Upper lobe of right lung (tissue), 1 donor: Measurements from ENCODE around the gene TUBGCP3. TPM values are rescaled to one million over a fixed set of nuclear protein-coding genes. Genes with fewer than 3 reads are reported as not detected.

ENCODE experiments used
- ATAC-seq: fragments of 200-7000 bp; cut with Tn5 transposase; one replicate; pipeline ENCODE4 v1.9.1; 2020; ENCODE audit warnings: mild to moderate bottlenecking, moderate library complexity
- DNase-seq: peaks from one replicate; pipeline ENCODE4 v3.0.0-alpha.2; 2020
- H3K27ac ChIP-seq: fragments of 200-600 bp; one replicate; pipeline ENCODE4 v1.8.0; 2022
- H3K27me3 ChIP-seq: fragments of 200-600 bp; one replicate; pipeline ENCODE4 v1.8.0; 2022; ENCODE audit warnings: mild to moderate bottlenecking
- H3K36me3 ChIP-seq: fragments of 200-600 bp; one replicate; pipeline ENCODE4 v1.8.0; 2022
- H3K4me1 ChIP-seq: fragments of 200-600 bp; one replicate; pipeline ENCODE4 v1.8.0; 2022
- H3K4me3 ChIP-seq: fragments of 200-600 bp; one replicate; pipeline ENCODE4 v1.8.0; 2022; ENCODE audit warnings: mild to moderate bottlenecking
- H3K9me3 ChIP-seq: fragments of 200-600 bp; one replicate; pipeline ENCODE4 v1.8.0; 2022
- CTCF ChIP-seq: fragments of 200-600 bp; IDR thresholded peaks from one replicate; pipeline ENCODE4 v1.8.0; 2022; ENCODE audit warnings: antibody characterized with exemption
- intact Hi-C: fragments of 100-400 bp; cut with DNase I; formaldehyde crosslinking; loops from one replicate; pipeline ENCODE4 v1.11.0; 2022
- total RNA-seq: library from RNA; stranded (reverse); fragmentation: NEBNext Ultra II Directional; extraction: Animal tissue kit (Norgen Biotek cat#: 25700); gene quantifications from one replicate; pipeline ENCODE4 v1.2.1, GENCODE V29; 2021
- donor health status: DM: no; HTN: yes; CAD: no; lungs with severe emphysema.

Gene TUBGCP3
- total RNA-seq, 1 donor from 2014 or later, result 33.9 TPM

GRCh38 chr13:112447761-112448603 is 140.0 kb downstream of the TUBGCP3 start:
- Histone ChIP-seq H3K4me1 (peaks cover 3% of the 10 kb centered on the region), H3K27me3 (peaks cover 22% of the 10 kb centered on the region), H3K9me3 (no peaks in the 10 kb centered on the region), H3K4me3 (no peak overlapping the region), H3K36me3 (no peaks in the 10 kb centered on the region), H3K27ac (no peak overlapping the region)
- ATAC-seq (peak; percentile 5), DNase-seq (no peak)
- intact Hi-C loops, result no loop called here
- TF ChIP-seq CTCF, result no peak

- Histone ChIP-seq H3K27ac (no peak overlapping the region), H3K4me1 (peaks cover 3% of the 10 kb centered on the region), H3K4me3 (no peak overlapping the region), H3K36me3 (no peaks in the 10 kb centered on the region), H3K9me3 (no peaks in the 10 kb centered on the region), H3K27me3 (peaks cover 29% of the 10 kb centered on the region)
- no peak for ATAC-seq
- TF ChIP-seq CTCF, result no peak
- intact Hi-C loops, result no loop called here
- no peak for DNase-seq
Observed at GRCh38 chr13:112447306-112447705, 140.6 kb downstream of the TUBGCP3 start.

GRCh38 chr13:112446867-112447266 is 141.1 kb downstream of the TUBGCP3 start:
- H3K36me3 ChIP-seq, result no peaks in the 10 kb centered on the region
- no peak overlapping the region for H3K4me3 ChIP-seq
- H3K27ac ChIP-seq, result no peak overlapping the region
- no peaks in the 10 kb centered on the region for H3K9me3 ChIP-seq
- TF ChIP-seq CTCF, result no peak
- DNase-seq (no peak), ATAC-seq (no peak)
- peaks cover 3% of the 10 kb centered on the region for H3K4me1 ChIP-seq
- intact Hi-C loops, result no loop called here
- H3K27me3 ChIP-seq, result peaks cover 29% of the 10 kb centered on the region

GRCh38 chr13:112446347-112446861 is 141.5 kb downstream of the TUBGCP3 start:
- Histone ChIP-seq H3K27me3 (peaks cover 29% of the 10 kb centered on the region), H3K9me3 (no peaks in the 10 kb centered on the region), H3K4me3 (no peak overlapping the region), H3K27ac (no peak overlapping the region), H3K4me1 (peaks cover 3% of the 10 kb centered on the region), H3K36me3 (no peaks in the 10 kb centered on the region)
- TF ChIP-seq CTCF, result no peak
- intact Hi-C loops, result no loop called here
- DNase-seq (no peak), ATAC-seq (no peak)

GRCh38 chr13:112445411-112446271 is 142.3 kb downstream of the TUBGCP3 start:
- ATAC-seq, result no peak
- intact Hi-C loops, result no loop called here

More at GRCh38 chr13:112445411-112446271, 142.3 kb downstream of the TUBGCP3 start:
- Histone ChIP-seq H3K27ac (no peak overlapping the region), H3K27me3 (peaks cover 29% of the 10 kb centered on the region), H3K36me3 (no peaks in the 10 kb centered on the region), H3K9me3 (no peaks in the 10 kb centered on the region), H3K4me1 (peaks cover 3% of the 10 kb centered on the region), H3K4me3 (no peak overlapping the region)
- no peak for TF ChIP-seq CTCF
- DNase-seq, result peak; percentile 57
